Esophagus muscularis mucosa (tissue), 3 donors: ENCODE results near the gene CYSRT1.

ENCODE experiments used
- CTCF ChIP-seq, 3 experiments: fragments of 200-600 bp in 2 of 3; fragments of 450-650 bp in 1 of 3; sonication (generic) in 2 of 3; IDR thresholded peaks; one replicate each; pipeline ENCODE4 v1.5.1; 2017 to 2019; ENCODE audit warnings: antibody characterized with exemption in 3 of 3, mild to moderate bottlenecking in 2 of 3, moderate library complexity in 1 of 3
- POLR2A ChIP-seq: fragments of 450-650 bp; IDR thresholded peaks from one replicate; pipeline ENCODE4 v1.6.1; 2017; ENCODE audit warnings: antibody characterized with exemption, moderate library complexity, mild to moderate bottlenecking, low read depth
- POLR2AphosphoS5 ChIP-seq, 2 donors: sonication (generic); formaldehyde crosslinking; IDR thresholded peaks; one replicate each; pipeline ENCODE4 v1.6.1; 2017; ENCODE audit warnings: antibody characterized with exemption in 2 of 2

GRCh38 chr9:137273095-137273490 is 48.1 kb downstream of the CYSRT1 start:
- TF ChIP-seq CTCF (IDR thresholded peaks at IDR 0.05) (no peak), POLR2A (no peak), POLR2AphosphoS5 (IDR thresholded peaks at IDR 0.05) (no peak)
